ENCODE measurements around the gene TNNI3K.

The TNNI3K gene

DNA sequence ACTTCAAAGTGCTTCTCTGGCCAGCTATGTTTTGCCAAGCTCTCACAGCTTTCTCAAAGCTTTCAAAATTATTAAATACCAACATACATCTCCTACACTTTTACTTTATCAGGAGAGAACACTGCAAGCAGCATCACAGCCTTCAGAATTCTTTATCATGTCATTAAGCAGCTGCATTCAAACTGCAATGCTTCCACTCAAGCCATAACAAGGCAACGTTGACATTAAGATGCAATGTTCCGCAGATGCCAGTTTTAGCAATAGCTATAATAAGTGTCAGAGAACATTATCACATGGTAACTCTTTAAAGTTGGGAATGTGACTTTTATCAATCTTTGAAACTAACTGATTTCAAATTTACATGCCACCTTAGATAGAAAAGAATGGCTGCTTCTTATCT lies 185.3 kb downstream of the TNNI3K start:
- Histone ChIP-seq H3K9me3 (ENCODE audit: control insufficient read depth, insufficient read depth, low read length) (no peaks in the 10 kb centered on the region), H3K36me3 (ENCODE audit: control insufficient read depth, insufficient read depth, low read length) (no peaks in the 10 kb centered on the region), H3K9ac (ENCODE audit: low read depth, low read length) (no peak overlapping the region), H3K4me3 (ENCODE audit: low read depth, low read length) (no peak overlapping the region), H3K27ac (ENCODE audit: low read depth, low read length) (no peak overlapping the region), H3K4me1 (ENCODE audit: control insufficient read depth, insufficient read depth, low read length) (no peaks in the 10 kb centered on the region), H3K27me3 (ENCODE audit: control insufficient read depth, insufficient read depth, low read length) (no peaks in the 10 kb centered on the region)

DNA sequence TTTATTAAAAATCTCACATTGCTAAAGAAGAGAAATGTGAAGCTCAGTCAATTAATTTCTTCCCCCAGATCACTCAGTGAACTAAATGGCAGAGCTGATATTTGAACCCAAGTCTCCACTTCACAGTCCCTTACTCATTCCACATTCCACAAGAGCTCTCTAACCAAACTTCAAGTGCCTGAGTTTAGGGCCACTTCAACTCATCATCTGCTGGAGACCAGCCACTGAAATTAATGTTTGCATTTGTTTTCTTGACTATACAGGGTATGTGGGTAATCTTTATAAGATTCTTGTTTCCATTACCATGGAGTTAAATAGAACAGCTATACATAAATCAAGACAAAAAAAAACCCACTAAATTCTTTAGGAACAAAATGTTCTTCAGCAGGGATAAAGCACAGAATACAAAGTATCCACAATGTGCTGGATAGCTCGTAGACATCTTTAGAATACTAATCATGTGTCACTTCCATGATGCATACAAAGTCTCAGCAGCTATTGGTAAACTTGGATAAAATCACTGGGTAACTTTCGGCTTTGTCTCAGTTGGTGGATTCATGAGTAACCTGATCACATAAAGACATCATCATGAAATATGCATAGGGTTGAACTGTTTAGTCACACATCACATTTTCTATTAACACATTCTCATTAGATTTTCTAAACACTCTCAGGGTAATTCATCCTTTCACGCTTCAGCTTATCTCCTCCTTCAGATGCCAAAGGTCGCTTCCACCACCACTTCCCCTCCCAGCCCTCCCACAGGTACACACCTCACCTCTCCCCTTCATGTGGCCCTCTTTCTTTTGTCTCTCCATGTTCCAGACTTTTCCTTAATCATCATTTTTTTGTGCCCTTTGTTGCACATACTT lies 187.5 kb downstream of the TNNI3K start:
- Histone ChIP-seq H3K9ac (ENCODE audit: low read depth, low read length) (no peak overlapping the region), H3K36me3 (ENCODE audit: control insufficient read depth, insufficient read depth, low read length) (no peaks in the 10 kb centered on the region), H3K27ac (ENCODE audit: low read depth, low read length) (no peak overlapping the region), H3K27me3 (ENCODE audit: control insufficient read depth, insufficient read depth, low read length) (no peaks in the 10 kb centered on the region), H3K9me3 (ENCODE audit: control insufficient read depth, insufficient read depth, low read length) (no peaks in the 10 kb centered on the region), H3K4me3 (ENCODE audit: low read depth, low read length) (no peak overlapping the region), H3K4me1 (ENCODE audit: control insufficient read depth, insufficient read depth, low read length) (no peaks in the 10 kb centered on the region)

DNA sequence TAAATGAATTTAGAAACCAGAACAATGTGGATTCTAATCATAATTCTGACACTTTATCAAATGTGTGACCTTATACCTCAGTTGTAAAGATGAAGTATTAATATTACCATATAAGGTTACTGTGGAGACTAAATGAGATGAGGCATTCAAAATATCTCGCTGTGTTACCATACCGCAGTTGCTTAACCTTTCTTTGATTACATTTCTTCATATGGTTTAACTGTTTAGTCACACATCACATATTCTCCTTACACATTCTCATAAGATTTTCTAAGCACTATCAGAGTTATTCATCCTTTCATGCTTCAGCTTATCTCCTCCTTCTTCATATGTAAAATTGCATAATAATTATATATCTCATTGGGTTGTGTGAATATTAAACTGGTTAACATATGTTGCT lies 188.3 kb downstream of the TNNI3K start:
- Histone ChIP-seq H3K9ac (ENCODE audit: low read depth, low read length) (no peak overlapping the region), H3K27ac (ENCODE audit: low read depth, low read length) (no peak overlapping the region), H3K27me3 (ENCODE audit: control insufficient read depth, insufficient read depth, low read length) (no peaks in the 10 kb centered on the region), H3K36me3 (ENCODE audit: control insufficient read depth, insufficient read depth, low read length) (no peaks in the 10 kb centered on the region), H3K4me3 (ENCODE audit: low read depth, low read length) (no peak overlapping the region), H3K4me1 (ENCODE audit: control insufficient read depth, insufficient read depth, low read length) (no peaks in the 10 kb centered on the region), H3K9me3 (ENCODE audit: control insufficient read depth, insufficient read depth, low read length) (no peaks in the 10 kb centered on the region)

DNA sequence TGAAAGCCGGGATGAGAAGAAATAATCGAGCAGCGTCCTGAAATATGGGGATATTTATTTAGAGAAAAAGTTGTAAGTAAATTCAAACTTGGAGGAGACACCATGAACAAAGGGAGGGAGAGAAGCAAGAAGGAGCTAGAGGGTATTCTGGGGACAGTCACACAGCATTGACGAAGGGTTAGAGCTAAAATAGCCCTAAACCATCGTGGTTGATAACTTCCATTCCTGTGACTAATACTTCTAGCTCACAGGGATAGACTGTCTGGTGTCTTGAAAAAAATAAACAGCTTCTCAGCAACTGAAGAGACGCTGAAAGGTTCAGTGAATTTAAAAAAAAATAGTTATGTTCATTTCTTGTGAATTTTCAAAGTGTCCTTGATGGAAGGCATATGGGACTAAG lies 190.5 kb downstream of the TNNI3K start:
- Histone ChIP-seq H3K9ac (ENCODE audit: low read depth, low read length) (no peak overlapping the region), H3K9me3 (ENCODE audit: control insufficient read depth, insufficient read depth, low read length) (no peaks in the 10 kb centered on the region), H3K36me3 (ENCODE audit: control insufficient read depth, insufficient read depth, low read length) (no peaks in the 10 kb centered on the region), H3K4me1 (ENCODE audit: control insufficient read depth, insufficient read depth, low read length) (no peaks in the 10 kb centered on the region), H3K4me3 (ENCODE audit: low read depth, low read length) (no peak overlapping the region), H3K27ac (ENCODE audit: low read depth, low read length) (no peak overlapping the region), H3K27me3 (ENCODE audit: control insufficient read depth, insufficient read depth, low read length) (no peaks in the 10 kb centered on the region)

DNA sequence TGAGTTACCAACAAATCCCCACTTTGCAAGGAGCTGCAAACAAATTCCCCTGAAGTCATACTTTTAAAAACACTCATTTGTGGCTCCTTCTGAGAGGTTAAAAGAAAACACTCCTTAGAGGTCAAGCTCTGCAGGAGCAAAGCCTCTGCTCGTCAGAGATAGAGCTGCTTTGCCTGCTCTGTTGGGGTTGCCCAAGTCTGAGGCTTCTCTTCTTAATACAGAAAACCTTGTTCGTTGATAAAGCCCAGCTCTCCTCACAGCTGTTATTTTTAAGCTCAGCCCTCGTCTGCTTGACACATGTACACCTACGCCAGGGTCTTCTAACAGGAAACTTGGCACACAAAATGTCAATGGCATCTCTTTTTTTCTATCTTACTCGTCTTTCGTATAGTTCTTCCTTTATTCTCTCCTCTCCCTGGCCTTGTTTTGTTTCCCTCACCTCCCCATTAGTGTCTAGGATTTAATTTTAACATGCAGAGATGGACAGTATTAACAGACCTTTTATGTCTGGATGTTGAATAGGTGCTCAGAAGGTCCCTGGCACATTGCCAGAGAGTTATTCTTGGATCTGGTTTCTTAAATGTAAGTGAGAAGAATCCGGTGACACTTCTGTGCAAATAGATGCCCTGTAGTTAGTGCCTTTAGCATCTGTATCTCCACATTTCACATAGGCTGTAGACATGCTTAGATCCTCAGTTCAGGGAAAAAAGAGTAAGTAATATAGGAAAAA lies 191.2 kb downstream of the TNNI3K start:
- no peaks in the 10 kb centered on the region for H3K36me3 ChIP-seq (ENCODE audit: control insufficient read depth, insufficient read depth, low read length)
- H3K9me3 ChIP-seq (ENCODE audit: control insufficient read depth, insufficient read depth, low read length) = no peaks in the 10 kb centered on the region
- H3K9ac ChIP-seq (ENCODE audit: low read depth, low read length) = no peak overlapping the region
- no peak overlapping the region for H3K4me3 ChIP-seq (ENCODE audit: low read depth, low read length)
- H3K27ac ChIP-seq (ENCODE audit: low read depth, low read length) = no peak overlapping the region
- H3K27me3 ChIP-seq (ENCODE audit: control insufficient read depth, insufficient read depth, low read length) = no peaks in the 10 kb centered on the region
- H3K4me1 ChIP-seq (ENCODE audit: control insufficient read depth, insufficient read depth, low read length) = no peaks in the 10 kb centered on the region

DNA sequence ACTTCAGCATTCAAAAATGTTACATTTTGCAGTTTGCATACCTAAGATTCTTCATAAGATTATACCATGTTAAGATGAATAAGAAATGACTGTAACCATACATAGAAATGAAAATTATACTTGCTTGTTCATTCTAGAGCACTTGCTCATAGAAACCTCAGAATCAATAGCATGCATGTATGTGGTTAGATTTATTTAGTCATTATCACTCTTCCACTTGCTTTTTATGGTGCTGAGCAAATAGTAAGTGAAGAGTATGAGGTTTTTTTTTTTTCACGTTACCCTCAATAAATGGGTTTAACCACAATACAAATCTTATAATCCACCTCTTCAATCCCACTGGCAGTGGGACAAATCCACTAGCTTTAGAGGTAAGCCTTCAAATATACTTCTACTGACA lies 192.5 kb downstream of the TNNI3K start:
- Histone ChIP-seq H3K27ac (ENCODE audit: low read depth, low read length) (no peak overlapping the region), H3K9me3 (ENCODE audit: control insufficient read depth, insufficient read depth, low read length) (no peaks in the 10 kb centered on the region), H3K9ac (ENCODE audit: low read depth, low read length) (no peak overlapping the region), H3K4me3 (ENCODE audit: low read depth, low read length) (no peak overlapping the region), H3K4me1 (ENCODE audit: control insufficient read depth, insufficient read depth, low read length) (no peaks in the 10 kb centered on the region), H3K27me3 (ENCODE audit: control insufficient read depth, insufficient read depth, low read length) (no peaks in the 10 kb centered on the region), H3K36me3 (ENCODE audit: control insufficient read depth, insufficient read depth, low read length) (no peaks in the 10 kb centered on the region)

DNA sequence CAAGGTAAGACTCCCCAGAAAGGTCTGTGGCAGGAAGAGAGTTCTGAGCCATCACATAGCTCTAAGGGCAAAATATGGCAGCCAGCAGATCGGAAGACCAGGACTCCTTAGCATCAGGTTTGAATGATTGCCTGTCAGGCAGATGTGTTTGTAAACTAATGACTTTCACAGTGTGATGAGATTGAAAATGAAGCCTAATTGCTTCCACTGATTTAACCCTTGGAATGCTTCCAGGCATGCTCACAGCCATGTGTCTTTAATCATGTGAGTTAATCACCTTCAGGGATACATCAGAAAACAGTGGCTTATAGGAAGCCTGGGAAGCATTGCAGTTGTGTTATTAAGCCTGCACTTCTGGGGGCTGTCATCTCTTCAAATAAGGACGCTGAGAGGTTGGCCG lies 194.4 kb downstream of the TNNI3K start:
- H3K9me3 ChIP-seq (ENCODE audit: control insufficient read depth, insufficient read depth, low read length) = no peaks in the 10 kb centered on the region
- H3K4me1 ChIP-seq (ENCODE audit: control insufficient read depth, insufficient read depth, low read length) = no peaks in the 10 kb centered on the region
- no peak overlapping the region for H3K9ac ChIP-seq (ENCODE audit: low read depth, low read length)
- no peak overlapping the region for H3K27ac ChIP-seq (ENCODE audit: low read depth, low read length)
- H3K27me3 ChIP-seq (ENCODE audit: control insufficient read depth, insufficient read depth, low read length) = no peaks in the 10 kb centered on the region
- H3K4me3 ChIP-seq (ENCODE audit: low read depth, low read length) = no peak overlapping the region
- H3K36me3 ChIP-seq (ENCODE audit: control insufficient read depth, insufficient read depth, low read length) = no peaks in the 10 kb centered on the region

DNA sequence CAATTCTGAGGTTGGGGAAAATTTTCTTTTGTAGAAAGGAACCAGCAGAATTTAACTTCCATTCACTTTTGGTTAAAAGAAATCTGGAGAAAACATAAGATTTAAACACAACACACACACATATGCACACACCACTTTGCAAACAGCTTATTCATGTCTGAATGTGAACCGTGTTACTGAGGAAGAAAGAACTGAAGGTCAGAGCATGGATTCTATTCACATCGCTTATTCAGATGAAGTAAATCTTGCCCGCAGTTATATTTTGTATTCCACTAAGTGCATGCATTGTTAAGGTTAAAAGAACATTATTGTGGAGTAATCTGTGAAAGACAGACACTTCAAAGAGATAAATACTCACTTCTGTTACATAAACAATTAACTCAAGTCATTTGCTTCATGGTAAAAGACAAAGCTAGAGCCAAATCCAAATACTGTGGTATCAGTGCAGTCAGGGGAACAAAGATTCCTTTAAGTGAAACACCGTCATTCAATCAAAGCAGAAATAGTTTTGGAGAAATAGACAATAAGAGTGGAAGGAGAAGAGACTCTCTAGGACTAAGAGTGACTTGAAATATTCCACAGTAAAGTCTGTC lies 195.3 kb downstream of the TNNI3K start:
- no peaks in the 10 kb centered on the region for H3K9me3 ChIP-seq (ENCODE audit: control insufficient read depth, insufficient read depth, low read length)
- H3K4me3 ChIP-seq (ENCODE audit: low read depth, low read length) = no peak overlapping the region
- H3K27ac ChIP-seq (ENCODE audit: low read depth, low read length) = no peak overlapping the region
- H3K4me1 ChIP-seq (ENCODE audit: control insufficient read depth, insufficient read depth, low read length) = no peaks in the 10 kb centered on the region
- no peak overlapping the region for H3K9ac ChIP-seq (ENCODE audit: low read depth, low read length)
- no peaks in the 10 kb centered on the region for H3K36me3 ChIP-seq (ENCODE audit: control insufficient read depth, insufficient read depth, low read length)
- no peaks in the 10 kb centered on the region for H3K27me3 ChIP-seq (ENCODE audit: control insufficient read depth, insufficient read depth, low read length)

DNA sequence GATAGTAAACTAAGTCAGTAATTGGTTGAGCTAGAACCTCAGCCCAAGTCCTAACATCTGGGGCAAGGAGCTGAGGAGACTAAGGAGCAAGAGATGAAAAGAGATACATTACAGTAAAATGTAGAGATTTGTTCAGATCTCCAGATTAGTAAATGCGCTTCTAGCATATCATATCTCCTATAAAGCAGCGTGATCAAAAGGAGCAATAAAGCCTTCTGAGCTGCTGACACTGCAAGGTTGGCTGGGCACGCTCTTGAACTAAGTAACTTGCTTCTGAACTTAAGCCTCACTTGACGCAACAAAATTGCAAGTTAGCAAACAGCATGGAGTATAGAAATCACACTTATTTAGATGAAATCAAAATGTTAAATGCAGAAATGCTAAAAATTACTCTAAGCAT lies 196.3 kb downstream of the TNNI3K start:
- no peaks in the 10 kb centered on the region for H3K4me1 ChIP-seq (ENCODE audit: control insufficient read depth, insufficient read depth, low read length)
- H3K27me3 ChIP-seq (ENCODE audit: control insufficient read depth, insufficient read depth, low read length) = no peaks in the 10 kb centered on the region
- H3K9ac ChIP-seq (ENCODE audit: low read depth, low read length) = no peak overlapping the region
- H3K4me3 ChIP-seq (ENCODE audit: low read depth, low read length) = no peak overlapping the region
- H3K36me3 ChIP-seq (ENCODE audit: control insufficient read depth, insufficient read depth, low read length) = no peaks in the 10 kb centered on the region
- no peaks in the 10 kb centered on the region for H3K9me3 ChIP-seq (ENCODE audit: control insufficient read depth, insufficient read depth, low read length)
- H3K27ac ChIP-seq (ENCODE audit: low read depth, low read length) = no peak overlapping the region

DNA sequence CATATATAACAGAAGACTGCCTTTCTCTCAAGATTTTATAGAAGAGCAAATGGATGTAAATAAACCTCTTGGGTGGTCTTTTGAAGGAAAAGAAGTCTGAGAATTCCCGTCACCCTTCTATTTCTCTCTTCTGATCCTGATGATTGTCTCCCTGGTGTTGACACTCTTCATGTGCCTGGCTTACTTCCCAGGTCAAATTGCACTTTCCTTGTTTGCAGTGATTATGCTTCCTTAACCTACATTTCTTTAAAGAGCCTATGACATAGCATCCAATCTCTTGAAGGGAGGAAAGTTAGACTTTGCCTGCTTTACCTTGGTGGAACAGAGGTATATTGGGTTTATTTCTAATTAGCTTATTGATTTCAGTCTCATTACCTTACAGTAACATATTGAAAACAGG lies 197.1 kb downstream of the TNNI3K start:
- no peaks in the 10 kb centered on the region for H3K27me3 ChIP-seq (ENCODE audit: control insufficient read depth, insufficient read depth, low read length)
- no peak overlapping the region for H3K4me3 ChIP-seq (ENCODE audit: low read depth, low read length)
- H3K9ac ChIP-seq (ENCODE audit: low read depth, low read length) = no peak overlapping the region
- no peak overlapping the region for H3K27ac ChIP-seq (ENCODE audit: low read depth, low read length)
- H3K4me1 ChIP-seq (ENCODE audit: control insufficient read depth, insufficient read depth, low read length) = no peaks in the 10 kb centered on the region
- no peaks in the 10 kb centered on the region for H3K9me3 ChIP-seq (ENCODE audit: control insufficient read depth, insufficient read depth, low read length)
- H3K36me3 ChIP-seq (ENCODE audit: control insufficient read depth, insufficient read depth, low read length) = no peaks in the 10 kb centered on the region

DNA sequence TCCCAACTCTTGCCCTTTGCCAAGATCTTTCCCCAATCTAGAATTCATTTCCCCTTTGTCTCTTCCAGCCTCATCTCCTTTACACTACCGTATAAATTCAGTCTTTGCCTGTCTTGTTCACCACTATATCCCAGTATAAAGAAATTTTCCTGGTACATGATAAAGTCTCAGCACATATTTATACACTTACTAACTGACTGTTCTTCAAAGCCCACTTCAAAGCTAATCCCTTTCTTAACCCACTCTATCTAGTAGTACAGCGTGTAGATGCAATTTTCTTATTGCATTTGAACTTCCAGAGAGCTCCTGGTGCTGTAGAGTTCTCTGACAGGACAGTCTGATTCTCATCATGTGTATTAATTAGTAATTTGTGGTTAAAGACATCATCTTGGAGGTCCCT lies 199.1 kb downstream of the TNNI3K start:
- Histone ChIP-seq H3K9me3 (ENCODE audit: control insufficient read depth, insufficient read depth, low read length) (no peaks in the 10 kb centered on the region), H3K27me3 (ENCODE audit: control insufficient read depth, insufficient read depth, low read length) (no peaks in the 10 kb centered on the region), H3K4me3 (ENCODE audit: low read depth, low read length) (no peak overlapping the region), H3K9ac (ENCODE audit: low read depth, low read length) (no peak overlapping the region), H3K4me1 (ENCODE audit: control insufficient read depth, insufficient read depth, low read length) (no peaks in the 10 kb centered on the region), H3K27ac (ENCODE audit: low read depth, low read length) (no peak overlapping the region), H3K36me3 (ENCODE audit: control insufficient read depth, insufficient read depth, low read length) (no peaks in the 10 kb centered on the region)
